Stimulated activated CD8-positive, alpha-beta memory T cell treated with anti-CD3 and anti-CD28 coated beads, Interleukin-7, amount 100 ng/mL, for 24 hours (primary cell): ENCODE measurements around the gene NEK6.

Experiments used
- DNase-seq: peaks from one replicate; pipeline ENCODE4 v3.0.0-alpha.2; 2020; ENCODE audit warnings: low read depth

NEK6 gene

GRCh38 chr9:124279531-124280175, 21.9 kb downstream of the NEK6 start:
- no peak for DNase-seq

GRCh38 chr9:124280176-124280691, 22.5 kb downstream of the NEK6 start:
- no peak for DNase-seq

- no peak for DNase-seq
Measured at GRCh38 chr9:124281931-124282371, 24.2 kb downstream of the NEK6 start.

GRCh38 chr9:124282442-124283227, 24.9 kb downstream of the NEK6 start:
- DNase-seq = no peak

- DNase-seq = no peak
Measured at GRCh38 chr9:124283228-124283814, 25.6 kb downstream of the NEK6 start.

- DNase-seq = no peak
Measured at GRCh38 chr9:124284237-124284831, 26.6 kb downstream of the NEK6 start.

GRCh38 chr9:124284940-124285441, 27.2 kb downstream of the NEK6 start:
- no peak for DNase-seq

GRCh38 chr9:124285490-124285889, 27.7 kb downstream of the NEK6 start:
- no peak for DNase-seq

GRCh38 chr9:124285903-124286291, 28.1 kb downstream of the NEK6 start:
- DNase-seq = peak; percentile 22

GRCh38 chr9:124286292-124286931, 28.7 kb downstream of the NEK6 start:
- peak; percentile 37 for DNase-seq

GRCh38 chr9:124290053-124290591, 32.4 kb downstream of the NEK6 start:
- DNase-seq = no peak

GRCh38 chr9:124290743-124291554, 33.2 kb downstream of the NEK6 start:
- no peak for DNase-seq

- peak; percentile 26 for DNase-seq
Measured at GRCh38 chr9:124291801-124292396, 34.1 kb downstream of the NEK6 start.

- no peak for DNase-seq
Measured at GRCh38 chr9:124292696-124293593, 35.2 kb downstream of the NEK6 start.

GRCh38 chr9:124293718-124294506, 36.2 kb downstream of the NEK6 start:
- no peak for DNase-seq

- DNase-seq = no peak
Measured at GRCh38 chr9:124295159-124295794, 37.5 kb downstream of the NEK6 start.

- no peak for DNase-seq
Measured at GRCh38 chr9:124296094-124296493, 38.3 kb downstream of the NEK6 start.
